ENCODE measurements around the gene DEDD. TPM values are rescaled to one million over a fixed set of nuclear protein-coding genes. Genes with fewer than 3 reads are reported as not detected.

DEDD gene
- total RNA-seq, 2 donors from 2014 or later = 34.2 to 41.5 TPM

GRCh38 chr1:161106431-161106830, 26.0 kb downstream of the DEDD start:
- ATAC-seq (no peak), DNase-seq (no peak)
- intact Hi-C loops (cut with DNase I, micrococcal nuclease) = no loop called here

DNA sequence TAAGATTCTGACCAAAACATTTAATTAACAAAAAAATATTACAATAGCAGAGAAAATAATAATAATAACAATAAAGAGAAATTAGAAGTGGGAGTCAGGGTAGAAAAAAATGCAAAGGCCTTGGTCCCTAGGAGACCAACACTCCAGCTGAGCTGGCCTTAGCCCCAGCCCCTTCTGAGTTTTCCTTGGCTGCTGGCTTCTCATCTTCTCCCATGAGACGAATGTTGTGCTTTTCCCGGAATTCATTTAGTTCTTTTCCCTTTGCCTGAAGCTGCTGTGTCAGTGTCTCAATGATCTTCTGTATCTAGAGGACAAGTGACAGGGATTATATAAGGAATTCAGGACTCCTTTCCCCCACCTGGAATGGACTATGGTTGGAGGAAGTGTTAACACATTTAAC, 31.9 kb downstream of the DEDD start:
- DNase-seq (no peak), ATAC-seq (no peak)
- intact Hi-C loops (cut with DNase I, micrococcal nuclease) = no loop called here

DNA sequence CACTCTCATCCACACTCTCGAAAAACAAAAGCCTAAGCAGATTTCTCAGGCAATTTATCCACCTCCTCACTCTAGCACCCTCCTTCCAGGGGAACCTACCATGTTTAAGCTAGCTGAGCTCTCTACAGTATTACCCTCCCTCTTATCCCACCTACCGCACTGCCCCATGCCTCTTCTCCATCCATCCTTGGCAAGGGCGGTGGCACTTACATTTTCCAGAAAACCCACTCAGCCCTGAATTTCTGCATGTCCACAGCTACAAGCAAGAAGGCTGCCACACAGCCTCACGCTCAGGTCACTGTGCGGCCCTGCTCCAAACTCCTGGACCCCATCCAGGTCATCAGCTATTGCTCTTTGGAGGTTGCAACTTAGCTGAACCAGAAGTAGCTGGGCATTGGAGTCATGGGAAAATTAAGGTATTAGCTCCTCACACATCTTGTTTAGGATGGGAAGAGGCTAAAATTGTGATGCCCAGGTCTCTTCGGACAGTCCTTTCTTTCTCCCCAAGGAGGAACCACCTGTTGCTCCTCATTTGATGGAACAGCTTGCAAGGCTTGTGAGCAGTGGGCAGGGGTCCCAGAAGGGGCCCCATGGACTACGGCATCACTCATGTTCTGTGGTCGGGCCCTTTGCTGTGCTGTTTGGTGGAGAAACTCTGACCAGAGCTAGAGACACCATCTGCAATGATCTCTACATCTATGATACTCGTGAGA, 33.2 kb downstream of the DEDD start:
- ATAC-seq = no peak
- intact Hi-C loops (cut with DNase I, micrococcal nuclease) = no loop called here
- peak in 1 of 2 donors; percentile 22 for DNase-seq

DNA sequence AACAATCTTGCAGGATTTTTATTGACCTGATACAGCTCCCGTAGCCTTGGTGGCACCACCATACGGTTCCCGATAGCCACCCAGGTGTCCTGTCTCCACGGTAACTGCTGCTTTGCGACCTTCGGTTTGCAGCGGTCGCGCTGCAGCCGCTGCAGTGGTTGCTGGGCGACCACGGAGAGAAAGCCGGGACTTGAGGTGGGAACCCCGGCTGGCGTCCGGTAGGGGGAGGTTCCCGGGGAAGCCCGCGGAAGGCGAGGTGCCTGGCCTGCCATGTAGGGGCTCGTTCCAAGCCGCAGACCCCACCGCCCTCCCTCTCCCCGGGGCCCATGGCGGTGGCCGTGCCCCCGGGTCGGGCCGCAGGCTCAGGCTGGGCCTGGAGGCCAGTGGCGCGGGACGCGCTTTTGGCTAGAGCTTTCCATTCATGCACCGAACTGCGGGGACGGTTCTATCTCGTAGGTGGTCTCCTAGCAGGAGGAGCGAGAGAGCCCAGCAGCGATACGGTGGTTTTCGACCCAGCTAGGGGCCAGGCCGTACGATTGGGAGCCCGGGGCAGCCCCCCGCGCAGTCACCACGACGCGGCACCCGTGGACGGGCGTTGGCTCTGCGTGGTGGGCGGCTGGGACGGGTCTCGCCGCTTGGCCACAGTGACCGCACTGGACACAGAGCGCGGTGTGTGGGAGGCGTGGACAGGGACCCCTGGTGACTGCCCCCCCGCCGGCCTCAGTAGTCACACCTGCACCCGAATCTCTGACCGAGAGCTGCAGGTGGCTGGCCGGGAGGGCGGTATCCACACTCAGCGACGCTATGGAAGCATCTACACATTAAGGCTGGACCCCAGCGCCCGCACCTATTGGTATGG, 34.0 kb downstream of the DEDD start, which contains the start of gene KLHDC9:
TSS of gene KLHDC9 (plus strand) at position 152 of the 859 bp plus-strand sequence. CDS start at position 327, 175 bp downstream.
- intact Hi-C loops (cut with DNase I, micrococcal nuclease) = no loop called here
- DNase-seq (peak; percentile 89 to 95), ATAC-seq (peak; percentile 96)

GRCh38 chr1:161096530-161096929, 35.9 kb downstream of the DEDD start:
- DNase-seq = peak in 1 of 2 donors; percentile 18
- no peak for ATAC-seq
- intact Hi-C loops (cut with DNase I, micrococcal nuclease) = no loop called here

- DNase-seq (no peak), ATAC-seq (no peak)
- intact Hi-C loops (cut with DNase I, micrococcal nuclease) = no loop called here
Observed at GRCh38 chr1:161096015-161096414, 36.5 kb downstream of the DEDD start.

GRCh38 chr1:161095230-161095629, 37.2 kb downstream of the DEDD start:
- no peak for ATAC-seq
- intact Hi-C loops (cut with DNase I, micrococcal nuclease) = no loop called here
- DNase-seq = no peak

DNA sequence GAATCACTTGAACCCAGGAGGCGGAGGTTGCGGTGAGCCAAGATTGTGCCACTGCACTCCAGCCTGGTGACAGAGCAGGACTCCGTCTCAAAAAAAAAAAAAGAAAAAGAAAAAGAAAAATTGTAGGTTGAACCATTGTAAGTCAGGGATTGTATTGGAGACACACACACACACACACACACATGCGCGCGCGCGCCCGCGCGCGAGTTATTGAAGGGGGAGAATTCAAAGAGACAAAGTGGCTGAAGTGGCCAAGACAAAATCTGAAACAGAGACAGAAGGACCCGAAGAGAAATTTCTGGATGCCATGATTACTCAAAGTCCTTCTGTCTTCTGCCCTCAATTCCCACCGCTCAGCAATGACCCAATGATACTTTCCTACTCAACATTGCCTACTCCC, 38.0 kb downstream of the DEDD start:
- ATAC-seq (no peak), DNase-seq (no peak)
- intact Hi-C loops (cut with DNase I, micrococcal nuclease) = no loop called here

DNA sequence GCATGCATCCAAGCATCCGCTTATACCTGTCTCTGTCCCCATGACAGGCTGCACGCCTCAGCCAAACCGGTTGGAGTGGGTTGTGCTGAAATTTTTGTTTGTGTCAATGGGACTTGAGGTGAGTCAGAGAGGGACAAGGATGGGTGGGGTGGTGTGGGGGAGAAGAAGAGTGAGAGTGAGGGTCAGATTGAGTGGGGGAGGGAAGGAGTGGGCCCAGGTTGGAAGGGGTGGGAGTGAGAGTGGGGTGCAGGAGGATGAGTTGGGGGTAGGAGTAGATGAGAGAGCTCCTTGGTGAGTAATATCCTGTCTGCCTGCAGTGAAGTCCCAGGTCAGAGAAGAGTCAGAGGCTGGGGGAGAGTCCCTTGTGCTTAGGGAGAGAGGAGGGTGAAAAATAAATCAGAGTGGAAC, 39.8 kb downstream of the DEDD start:
- DNase-seq (peak in 1 of 2 donors; percentile 19), ATAC-seq (no peak)
- intact Hi-C loops (cut with DNase I, micrococcal nuclease) = no loop called here

- intact Hi-C loops (cut with DNase I, micrococcal nuclease) = no loop called here
- DNase-seq = no peak
- ATAC-seq = no peak
Observed at GRCh38 chr1:161091796-161092507, 40.5 kb downstream of the DEDD start.

DNA sequence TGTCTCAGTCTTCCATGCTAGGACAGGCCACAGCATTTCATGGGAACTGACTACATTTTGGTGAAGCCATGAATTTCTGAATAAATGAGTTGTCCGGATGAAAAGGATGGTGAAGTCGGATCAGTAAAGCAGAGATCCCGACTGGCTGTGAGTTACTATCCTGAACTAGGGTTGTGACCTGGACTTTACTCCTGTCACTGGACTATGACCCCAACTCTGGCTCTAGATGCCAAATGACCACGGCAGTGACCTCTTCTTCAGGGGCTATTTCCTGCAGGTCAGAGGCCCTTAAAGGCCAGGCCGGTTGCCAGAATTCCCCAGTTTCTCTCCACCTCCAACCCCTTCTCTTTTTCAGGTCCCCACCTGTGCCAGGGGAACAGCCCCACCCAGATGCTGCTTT, 41.4 kb downstream of the DEDD start:
- intact Hi-C loops (cut with DNase I, micrococcal nuclease) = no loop called here
- ATAC-seq (no peak), DNase-seq (peak in 1 of 2 donors; percentile 10)

DNA sequence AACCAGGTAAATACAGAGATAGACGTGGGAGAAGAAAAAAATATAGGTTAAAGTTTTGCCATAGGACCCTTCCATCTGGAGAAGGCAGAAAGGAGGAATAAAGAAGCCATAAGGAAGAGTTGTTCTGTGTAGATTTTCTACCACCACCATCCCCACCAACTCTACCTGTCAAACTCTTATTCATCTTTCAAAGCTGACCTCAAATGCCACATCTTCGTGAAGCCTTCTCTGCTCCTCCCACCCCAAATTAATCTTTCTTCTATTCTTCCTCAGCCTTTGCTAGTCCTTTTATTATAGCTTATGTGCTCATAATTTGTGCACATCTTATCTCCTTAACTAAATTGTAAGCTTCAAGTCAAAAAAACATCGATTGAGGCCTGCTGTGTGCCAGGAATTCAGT, 41.9 kb downstream of the DEDD start:
- intact Hi-C loops (cut with DNase I, micrococcal nuclease) = no loop called here
- ATAC-seq = no peak
- no peak for DNase-seq

DNA sequence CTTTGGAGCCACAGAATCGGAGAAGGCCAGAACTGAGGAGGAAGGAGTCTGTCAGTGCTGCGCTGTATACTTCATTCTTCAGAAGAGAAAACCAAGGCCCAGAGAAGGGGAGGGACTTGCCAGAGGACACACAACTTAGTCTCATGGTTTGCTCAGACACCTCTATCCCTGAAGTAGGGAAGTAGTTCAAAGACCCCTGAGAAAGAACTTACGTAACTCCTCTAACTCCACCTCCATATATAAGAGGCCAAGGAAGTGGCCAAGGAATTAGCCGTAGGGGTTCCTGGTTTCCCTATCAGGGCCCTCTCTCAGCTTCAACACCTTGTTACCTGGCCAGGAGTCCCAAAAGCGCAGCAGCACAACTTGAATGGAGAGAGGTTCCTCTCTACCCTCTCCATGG, 42.5 kb downstream of the DEDD start:
- no peak for ATAC-seq
- intact Hi-C loops (cut with DNase I, micrococcal nuclease) = no loop called here
- DNase-seq = peak in 1 of 2 donors; percentile 5

DNA sequence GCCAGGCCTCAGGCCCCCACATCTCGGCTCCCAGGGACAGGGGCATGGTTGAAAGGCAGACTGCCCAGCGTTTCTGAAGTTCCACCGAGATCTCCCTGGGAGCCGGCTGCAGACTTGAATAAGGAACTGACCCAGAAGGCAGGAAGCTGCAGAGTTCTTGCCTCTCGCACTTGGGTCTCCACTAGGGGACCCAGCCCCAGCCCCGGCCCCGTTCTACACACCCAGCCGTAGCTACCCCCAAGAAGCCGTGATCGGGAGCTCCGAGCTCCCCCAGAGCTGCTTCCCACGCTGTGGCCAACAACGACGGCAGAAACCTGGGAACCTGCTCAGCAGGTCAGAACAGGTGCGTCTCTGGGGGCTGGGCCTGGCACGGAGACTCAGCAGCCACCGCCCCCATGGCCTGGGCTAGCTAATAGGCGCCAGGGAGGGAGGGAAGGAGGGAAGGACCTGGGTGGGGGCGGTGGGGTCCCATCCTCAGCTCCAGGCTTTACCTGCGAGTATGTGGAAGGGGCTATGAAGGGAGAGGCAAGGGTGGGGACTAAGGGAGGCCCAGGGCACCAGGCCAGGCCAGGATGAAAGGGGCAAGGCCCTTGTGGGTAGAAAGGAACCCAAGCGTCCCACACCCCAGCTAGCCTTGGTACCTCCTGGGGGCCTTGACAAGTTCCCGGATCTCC, 43.1 kb downstream of the DEDD start, which contains the start of gene NECTIN4:
TSS of gene NECTIN4 (minus strand) at position 308 of the 674 bp plus-strand sequence. CDS start at position 46, 262 bp downstream.
- peak; percentile 79 to 81 for DNase-seq
- intact Hi-C loops (cut with DNase I, micrococcal nuclease) = no loop called here
- ATAC-seq = peak; percentile 91

GRCh38 chr1:161088587-161089110, 43.8 kb downstream of the DEDD start:
- ATAC-seq (peak; percentile 25), DNase-seq (peak in 1 of 2 donors; percentile 27)
- intact Hi-C loops (cut with DNase I, micrococcal nuclease) = no loop called here

- ATAC-seq (peak; percentile 32), DNase-seq (no peak)
- intact Hi-C loops (cut with DNase I, micrococcal nuclease) = no loop called here
Observed at GRCh38 chr1:161086457-161086856, 46.0 kb downstream of the DEDD start.

DNA sequence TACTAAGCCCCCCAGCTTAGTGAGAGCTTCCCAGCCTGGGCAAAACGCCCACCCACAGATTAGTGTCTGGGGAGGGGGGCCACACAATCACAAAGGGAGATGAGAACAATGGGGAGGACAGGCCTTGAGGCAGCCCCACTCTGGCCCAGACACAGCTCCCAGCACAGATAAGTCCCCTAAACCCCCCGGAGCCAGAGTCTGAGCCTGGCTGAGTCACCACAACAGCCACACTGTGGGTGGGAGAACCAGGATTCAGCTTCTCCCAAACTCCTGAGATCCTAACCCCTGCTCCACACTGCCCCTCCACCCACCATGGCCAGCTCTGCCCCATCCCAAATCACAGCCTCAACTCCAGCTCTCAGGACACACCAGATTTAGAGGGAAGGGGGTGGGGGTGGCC, 47.3 kb downstream of the DEDD start:
- DNase-seq = peak in 1 of 2 donors; percentile 21

DNA sequence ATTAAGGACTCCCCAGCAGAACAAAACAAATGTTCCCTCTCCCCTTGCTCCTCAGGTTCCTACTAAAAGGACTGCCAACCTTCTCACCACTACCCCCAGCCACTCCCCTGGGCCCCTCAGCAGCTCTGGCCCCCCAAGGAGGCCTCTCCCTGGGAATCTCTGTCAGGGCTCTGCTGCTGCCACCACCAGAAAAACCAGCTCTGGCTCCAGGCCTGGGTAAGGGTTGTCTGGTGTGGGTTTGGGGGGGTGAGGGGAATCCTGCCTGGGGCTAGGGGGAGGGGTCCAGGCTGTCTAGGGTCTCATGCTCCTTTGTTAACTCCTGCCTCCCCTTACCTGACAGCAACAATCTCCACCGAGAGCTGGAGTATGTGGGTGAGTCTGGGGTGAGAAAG, 47.9 kb downstream of the DEDD start:
- intact Hi-C loops (cut with DNase I, micrococcal nuclease) = no loop called here
- ATAC-seq (no peak), DNase-seq (peak in 1 of 2 donors; percentile 17)

More for the DNA sequence above, 47.3 kb downstream of the DEDD start:
- intact Hi-C loops (cut with DNase I, micrococcal nuclease) = no loop called here
- ATAC-seq = no peak
